HG03439 (cell line): Measurements from ENCODE around the gene RFX1.
A peak's percentile ranks its signal among the peaks of the same experiment; 100 is the strongest.
"Not testable (repeated sequence)": the region's sequence is repeated elsewhere in the genome, so short reads cannot be mapped to it uniquely, and the experiment has no call there.

Experiments used
- ATAC-seq: cut with Tn5 transposase; IDR thresholded peaks from one replicate; pipeline ENCODE4 v1.9.1; 2021; ENCODE audit warnings: mild to moderate bottlenecking, moderate library complexity; ENCODE audit not compliant: unreplicated experiment

The RFX1 gene

DNA sequence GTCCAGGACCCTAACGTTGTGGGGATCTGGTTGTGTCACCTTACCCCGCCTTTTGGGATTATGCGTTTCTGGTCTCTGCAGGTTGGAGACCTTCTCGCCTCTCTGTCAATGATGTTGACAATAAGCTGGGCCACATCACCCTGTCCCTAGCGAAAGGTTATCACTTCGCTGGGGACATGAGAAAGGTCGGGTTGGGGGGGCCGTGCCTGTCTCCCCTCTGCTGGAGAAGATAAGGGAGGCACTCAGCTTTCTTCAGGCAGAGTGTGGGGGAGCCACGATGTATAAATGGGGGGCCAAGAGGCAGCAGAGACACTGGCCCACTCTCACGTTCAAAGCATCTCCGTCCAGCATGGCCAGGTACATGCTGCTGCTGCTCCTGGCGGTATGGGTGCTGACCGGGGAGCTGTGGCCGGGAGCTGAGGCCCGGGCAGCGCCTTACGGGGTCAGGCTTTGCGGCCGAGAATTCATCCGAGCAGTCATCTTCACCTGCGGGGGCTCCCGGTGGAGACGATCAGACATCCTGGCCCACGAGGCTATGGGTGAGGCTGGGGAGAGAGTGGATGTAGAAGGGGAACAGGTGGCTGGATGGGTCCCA lies 21.8 kb upstream of the RFX1 start, which contains the start of gene RLN3:
Gene RLN3, plus strand, starts transcription at position 293 of the 595 bp plus-strand sequence. Its CDS starts 57 bp downstream, at position 350.
- ATAC-seq = no peak

DNA sequence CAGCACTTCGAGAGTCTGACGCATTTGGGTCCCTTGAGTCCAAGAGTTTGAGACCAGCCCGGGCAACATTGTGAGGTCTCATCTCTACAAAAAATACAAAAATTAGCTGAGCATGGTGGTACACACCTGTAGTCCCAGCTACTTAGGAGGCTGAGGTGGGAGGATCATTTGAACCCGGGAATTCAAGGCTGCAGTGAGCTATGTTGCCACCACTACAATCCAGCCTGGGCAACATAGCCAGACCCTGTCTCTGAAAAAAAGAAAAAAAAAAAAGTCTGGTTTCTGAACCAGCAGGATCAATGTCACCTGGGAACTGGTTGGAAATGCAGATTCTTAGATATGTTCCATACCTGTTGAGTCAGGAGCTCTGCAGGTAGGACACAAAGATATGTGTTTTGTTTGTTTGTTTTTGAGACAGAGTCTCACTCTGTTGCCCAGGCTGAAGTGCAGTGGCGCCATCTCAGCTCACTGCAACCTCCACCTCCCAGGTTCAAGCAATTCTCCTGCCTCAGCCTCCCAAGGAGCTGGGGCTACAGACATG lies 20.6 kb upstream of the RFX1 start:
- not testable (repeated sequence) for ATAC-seq

DNA sequence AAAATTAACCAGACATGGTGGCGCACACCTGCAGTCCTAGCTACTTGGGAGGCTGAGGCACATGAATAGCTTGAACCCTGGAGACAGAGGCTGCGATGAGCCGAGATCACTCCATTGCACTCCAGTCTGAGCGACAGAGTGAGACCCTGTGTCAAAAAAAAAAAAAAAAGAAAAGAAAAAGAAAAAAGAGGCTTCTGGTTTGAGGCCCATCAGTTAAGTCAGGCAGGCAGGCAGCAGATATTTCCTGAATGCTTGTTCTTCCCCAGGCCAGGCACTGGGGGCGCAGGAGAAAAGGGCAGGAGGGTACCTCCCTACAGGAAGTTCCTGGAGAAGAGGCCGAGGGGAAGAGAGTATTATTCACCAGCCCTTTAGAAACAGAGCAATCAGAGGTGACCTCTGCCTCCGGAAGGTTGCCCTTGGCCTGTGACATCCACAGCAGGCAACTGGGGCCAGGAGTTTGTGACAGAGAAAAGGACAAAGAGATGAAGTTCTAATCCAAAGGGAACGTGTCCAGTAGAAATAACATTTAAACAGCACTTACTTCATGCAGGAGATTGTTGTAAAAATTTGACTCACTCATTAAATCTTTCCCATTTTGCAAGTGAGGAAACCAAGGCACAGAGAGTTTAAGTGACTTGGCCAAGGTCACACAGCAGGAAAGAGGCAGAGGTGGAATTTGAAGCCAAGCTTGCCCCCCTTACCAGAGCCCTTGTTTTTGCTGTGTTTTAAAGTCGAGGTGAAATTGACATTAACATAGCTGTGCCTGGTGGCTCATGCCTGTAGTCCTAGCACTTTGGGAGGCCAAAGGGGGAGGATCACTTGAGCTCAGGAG lies 17.5 kb upstream of the RFX1 start:
- no peak for ATAC-seq

DNA sequence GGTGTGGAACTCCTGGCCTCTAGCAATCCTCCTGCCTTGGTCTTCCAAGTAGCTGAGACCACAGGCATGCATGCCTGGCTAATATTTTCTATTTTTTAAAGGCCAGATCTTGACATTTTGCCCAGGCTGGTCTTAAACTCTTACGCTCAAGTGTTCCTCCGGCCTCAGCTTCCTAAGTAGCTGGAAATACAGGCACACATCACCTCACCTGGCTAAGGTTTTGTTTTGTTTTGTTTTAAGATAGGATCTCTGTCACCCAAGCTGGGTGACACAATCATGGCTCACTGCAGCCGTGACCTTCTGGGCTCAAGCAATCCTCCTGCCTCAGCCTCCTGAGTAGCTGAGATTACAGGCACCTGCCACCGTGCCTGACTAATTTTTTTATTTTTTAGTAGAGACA lies 16.3 kb upstream of the RFX1 start:
- no peak for ATAC-seq

DNA sequence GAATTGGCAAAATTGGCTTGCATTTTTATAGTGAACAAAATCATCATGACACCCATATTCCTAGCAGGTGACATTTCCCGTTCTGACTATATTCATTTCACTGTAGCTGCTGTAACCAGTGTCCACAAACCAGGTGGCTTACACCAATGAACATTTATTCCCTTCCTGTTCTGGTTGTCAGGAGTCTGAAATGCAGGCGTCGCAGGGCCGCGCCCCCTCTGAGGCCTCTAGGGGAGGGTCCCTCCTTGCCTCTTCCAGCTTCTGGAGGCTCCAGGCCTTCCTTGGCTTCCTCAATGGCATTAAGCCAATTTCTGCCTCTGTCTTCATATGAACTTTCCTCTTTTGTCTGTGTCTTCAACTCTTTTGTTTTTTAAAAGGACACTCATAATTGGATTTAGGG lies 15.4 kb upstream of the RFX1 start:
- no peak for ATAC-seq

DNA sequence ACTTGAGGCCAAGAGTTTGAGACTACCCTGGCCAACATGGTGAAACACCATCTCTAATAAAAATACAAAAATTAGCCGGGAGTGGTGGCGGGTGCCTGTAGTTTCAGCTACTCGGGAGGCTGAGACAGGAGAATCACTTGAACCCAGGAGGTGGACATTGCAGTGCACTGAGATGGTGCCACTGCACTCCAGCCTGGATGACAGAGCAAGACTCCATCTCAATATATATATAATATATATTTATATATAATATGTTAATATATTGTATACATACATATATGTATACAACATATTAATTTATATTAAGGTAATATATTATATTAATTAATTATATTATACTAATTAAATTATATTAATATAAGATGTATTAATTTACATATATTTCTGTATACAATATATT lies 13.6 kb upstream of the RFX1 start:
- ATAC-seq = not testable (repeated sequence)

DNA sequence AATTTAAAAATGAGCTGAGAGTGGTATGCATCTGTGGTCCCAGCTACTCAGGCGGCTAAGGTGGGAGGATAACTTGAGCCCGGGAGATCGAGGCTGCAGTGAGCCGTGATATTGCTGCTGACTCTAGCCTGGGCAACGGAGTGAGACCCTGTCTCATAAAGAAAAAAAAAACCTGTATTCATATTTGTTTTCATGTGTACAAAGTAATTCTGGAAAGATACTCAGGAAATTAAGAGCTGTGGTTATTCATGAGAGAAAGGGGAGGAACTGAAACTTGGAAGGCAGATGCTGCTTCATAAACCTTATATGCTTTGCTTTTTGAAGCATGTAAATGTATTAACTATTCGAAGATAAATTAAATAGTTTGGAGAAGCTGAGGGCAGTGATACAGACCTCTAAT lies 13.0 kb upstream of the RFX1 start:
- ATAC-seq = no peak

DNA sequence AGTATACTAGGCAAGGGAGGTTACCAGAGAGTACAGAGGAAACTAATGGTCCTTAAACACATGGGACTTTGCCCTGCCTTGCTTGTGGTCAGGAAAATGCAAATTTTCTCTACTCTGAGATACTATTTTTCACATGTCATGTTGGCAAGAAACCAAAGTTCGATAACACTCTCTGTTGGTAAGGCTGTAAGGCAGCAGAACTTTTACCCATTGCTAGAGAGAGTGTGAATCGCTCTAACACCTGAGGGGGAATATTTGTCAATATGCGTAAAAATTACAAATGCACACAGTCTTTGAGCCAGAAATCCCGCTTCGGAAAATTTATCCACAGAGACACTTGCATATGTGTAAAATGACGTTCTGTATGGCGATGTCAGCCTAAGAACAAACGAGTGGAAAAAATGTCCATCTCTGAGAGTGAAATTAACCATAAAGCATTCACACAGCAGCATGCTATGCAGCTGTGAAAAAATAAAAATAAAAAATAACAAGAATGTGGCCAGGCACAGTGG lies 9.5 kb upstream of the RFX1 start:
- ATAC-seq = peak; percentile 70

DNA sequence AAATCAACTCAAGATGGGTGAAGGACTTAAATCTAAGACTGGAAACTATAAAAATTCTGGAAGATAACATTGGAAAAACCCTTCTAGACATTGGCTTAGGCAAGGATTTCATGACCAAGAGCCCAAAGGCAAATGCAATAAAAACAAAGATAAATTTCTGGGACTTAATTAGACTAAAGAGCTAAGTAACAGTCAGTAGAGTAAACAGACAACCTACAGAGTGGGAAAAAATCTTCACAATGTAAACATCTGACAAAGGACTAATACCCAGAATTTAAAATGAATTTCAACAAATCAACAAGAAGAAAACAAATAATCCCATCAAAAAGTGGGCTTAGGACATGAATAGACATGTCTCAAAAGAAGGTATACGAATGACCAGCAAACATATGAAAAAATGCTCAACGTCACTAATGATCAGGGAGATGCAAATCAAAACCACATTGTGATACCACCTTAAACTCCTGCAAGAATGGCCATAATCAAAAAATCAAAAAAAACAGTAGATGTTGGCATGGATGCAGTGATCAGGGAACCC lies 6.3 kb upstream of the RFX1 start:
- no peak for ATAC-seq

DNA sequence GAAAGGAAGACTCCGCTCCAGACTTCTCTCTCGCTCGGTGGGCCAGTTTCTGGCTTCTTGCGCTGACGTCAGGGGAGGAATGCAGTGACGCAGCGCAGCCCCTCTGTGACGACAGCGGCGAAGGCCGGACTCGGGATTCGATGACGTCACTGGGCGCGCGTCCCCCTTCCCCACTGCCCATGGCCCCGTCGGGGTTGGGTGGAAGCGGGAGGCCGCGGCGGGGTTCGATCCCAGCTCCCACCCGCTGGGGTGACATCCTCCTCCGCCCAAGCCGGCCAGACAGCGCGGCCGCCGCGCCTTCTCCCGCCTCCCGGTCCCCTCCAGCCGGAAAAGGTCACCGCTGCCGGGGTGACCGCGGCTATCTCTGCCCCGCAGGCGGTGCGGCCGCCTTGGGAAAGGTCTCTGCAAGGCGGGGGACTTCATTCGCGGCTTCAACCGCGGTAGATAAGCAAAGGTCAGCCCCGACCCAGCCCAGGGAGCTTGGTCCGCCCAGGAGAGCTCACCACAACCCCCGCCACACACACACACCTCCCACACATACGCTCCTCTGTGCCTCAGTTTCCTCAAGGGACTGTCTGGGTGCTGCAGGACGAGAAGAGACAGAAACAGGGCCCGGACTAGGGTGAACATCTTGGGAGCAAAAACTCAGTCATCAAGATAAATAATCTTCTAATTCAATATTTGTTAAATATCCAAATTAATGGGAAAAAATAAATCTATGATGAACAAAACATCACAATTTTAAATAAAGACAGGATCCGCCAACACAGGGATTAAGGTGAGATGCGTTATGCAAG lies 844 bp upstream of the RFX1 start:
- ATAC-seq = peak; percentile 45

DNA sequence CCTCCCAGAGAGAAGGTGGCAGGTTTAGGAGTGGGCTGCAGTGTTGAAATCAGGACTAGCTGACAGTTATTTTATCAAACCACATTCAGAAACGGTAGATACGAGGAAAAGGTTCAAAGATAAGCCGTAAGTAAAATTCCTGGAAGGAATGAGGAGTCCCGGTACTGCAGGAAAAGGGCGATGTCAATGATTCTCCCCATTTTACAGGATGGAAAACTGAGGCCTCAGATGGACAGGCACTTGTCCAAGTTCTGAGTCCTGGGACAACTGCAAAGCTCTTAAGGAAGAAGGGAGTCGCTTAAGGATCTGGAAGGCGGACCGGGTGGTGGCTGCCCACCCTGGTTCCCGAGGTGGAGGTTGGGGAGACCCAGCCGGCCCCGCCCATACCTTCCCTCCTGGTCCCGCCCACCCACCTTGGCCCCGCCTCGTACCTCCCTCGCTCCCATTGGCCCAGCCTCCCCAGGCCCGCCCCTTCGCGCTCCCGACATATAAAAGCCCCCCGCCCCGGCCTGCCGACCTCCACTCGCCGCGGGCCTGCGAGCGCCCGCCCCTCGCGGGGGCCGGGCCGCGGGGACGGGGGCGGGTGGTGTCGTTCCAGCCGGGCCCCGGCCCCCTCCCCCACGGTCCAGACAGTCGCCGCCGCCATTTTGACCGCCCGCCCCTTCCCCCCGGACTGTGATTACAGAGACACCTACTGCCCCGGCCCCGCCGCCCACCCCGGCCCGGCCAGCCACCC lies 603 bp downstream of the RFX1 start:
- peak; percentile 43 for ATAC-seq

DNA sequence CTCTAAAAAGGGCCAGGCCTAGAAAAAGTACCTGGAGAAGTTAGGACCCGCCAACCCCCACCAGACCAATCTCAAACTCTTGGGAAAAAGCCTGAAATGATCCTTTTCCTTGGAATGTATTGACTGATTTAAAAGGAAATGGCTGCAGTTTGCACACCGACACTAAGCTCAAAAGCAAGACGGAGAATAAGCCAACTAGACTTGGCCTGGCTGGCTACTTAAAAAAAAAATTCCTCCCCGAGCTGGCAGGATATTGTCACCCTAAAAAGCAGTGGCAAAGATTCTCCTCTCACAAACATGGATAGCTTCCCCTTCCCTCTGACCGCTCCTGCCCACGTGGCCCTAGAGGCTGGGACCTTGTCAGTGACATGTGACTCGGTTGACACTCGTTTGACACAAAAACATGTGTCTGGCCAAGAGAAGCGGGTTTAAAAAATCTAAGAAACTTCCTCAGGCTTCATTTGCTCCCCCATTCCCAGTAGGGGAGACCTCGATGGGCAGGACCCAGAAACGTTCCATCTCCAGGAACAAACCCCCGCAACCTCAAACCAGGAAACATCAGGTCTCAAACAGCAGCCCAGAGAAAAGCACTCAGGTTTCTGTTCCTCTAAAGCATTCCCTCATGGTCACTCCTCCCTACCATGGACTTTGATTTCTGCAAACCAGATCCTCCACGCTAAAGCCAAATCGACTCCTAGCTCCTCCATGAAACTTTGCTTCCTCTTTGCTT lies 1.3 kb downstream of the RFX1 start:
- no peak for ATAC-seq

DNA sequence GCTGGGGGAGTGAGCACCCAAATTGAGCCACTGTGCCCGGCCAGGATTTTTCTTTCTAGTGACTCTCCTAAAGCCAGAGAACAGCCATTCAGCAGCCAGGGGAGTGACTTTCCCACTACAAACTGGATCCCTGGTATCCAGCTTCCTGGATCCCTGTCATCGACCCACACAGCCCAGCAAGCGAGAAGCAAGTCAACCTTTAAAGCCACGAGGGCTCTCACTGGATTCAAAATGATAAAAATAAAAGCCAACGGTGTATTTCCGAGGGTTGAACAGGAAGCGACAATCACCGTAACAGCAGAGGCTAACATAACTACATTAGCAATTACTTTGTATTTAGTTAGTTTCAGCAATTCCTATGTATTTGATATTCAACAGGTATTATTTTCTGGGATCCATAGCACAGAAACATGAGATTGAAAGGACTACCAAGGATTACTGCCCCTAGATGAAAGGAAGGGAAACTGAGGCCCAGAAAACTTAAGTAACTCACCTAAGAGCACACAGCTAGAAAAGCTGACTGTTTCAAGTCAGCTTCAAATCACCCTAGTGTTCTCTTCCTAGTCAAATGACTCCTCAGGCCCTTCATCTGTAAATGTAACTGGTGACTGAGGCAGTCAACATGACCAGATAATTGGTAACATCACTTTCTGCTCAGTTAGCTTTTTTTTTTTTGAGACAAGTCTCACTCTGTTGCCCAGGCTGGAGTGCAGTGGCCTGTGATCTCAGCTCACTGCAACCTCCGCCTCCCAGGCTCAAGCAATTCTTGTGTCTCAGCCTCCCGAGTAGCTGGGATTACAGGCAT lies 2.7 kb downstream of the RFX1 start:
- no peak for ATAC-seq

DNA sequence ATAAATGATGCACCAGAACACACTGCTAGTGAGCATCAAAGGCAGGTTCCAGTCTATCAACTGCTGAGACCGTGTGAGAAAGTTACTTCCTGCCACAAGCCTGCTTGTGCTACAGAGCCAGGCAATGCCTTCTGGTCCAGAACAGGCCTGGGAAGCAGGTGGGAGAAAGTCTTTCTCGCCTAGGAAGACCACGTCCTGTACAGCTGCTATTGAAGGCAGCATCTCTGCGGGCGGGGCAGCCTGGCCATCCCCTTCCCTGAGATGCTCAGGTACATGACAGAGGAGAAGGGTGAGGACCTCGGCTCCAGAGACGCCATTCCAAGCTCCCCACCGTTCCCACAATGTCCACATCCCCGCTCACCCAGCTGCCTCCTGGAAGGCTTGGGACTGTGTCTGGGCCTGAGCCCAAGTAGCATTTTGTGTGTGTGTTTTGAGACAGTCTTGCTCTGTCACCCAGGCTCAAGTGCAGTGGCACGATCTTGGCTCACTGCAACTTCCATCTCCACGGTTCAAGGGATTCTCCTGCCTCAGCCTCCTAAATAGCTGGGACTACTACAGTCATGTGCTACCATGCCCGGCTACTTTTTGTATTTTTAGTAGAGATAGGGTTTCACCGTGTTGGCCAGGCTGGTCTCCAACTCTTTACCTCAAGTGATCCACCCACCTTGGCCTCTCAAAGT lies 3.4 kb downstream of the RFX1 start:
- ATAC-seq = no peak

DNA sequence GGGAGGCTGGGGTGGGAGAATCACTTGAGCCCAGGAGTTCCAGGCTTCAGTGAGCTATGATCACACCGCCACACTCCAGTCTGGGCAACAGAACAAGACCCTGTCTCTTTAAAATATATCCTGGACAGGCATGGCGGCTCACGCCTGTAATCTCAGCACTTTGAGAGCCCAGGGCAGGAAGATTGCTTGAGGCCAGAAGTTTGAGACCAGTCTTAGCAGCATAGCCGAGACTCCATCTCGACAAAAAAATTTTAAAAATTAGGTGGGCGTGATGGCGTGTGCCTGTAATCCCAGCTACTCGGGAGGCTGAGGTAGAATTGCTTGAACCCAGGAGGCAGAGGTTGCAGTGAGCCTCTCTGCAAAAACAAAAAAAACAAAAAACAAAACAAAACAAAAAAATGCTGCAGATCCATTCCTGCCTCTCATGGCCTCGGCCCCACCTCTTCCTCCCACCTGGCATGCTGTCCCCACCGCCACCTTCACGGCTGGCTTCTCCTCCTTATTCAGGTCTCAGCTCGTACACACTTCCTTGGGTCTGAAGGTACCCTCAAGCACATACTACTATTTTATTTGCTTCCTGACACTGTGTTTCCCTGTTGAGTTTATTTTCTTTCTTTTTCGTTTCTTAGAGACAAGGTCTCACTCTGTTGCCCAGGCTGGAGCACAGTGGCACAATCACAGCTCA lies 5.3 kb downstream of the RFX1 start:
- no peak for ATAC-seq

DNA sequence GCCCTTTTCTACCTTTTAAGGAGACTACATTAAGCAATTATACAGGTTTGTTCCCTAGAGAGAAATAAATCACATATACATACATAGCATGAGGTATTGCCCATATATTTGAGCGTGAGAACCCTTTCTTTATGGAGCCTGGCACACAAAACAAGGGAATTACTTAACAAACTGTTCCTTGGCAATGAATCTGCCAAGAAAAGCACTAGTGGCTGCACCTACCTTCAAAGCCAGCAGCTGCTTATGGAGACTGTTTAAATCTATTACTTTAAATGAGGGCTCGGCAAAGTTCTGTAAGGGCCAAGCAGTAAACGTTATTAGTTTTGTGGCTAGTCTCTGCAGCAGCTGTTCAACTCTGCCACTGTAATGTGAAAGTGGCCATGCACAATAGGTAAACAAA lies 7.0 kb downstream of the RFX1 start:
- ATAC-seq = no peak

DNA sequence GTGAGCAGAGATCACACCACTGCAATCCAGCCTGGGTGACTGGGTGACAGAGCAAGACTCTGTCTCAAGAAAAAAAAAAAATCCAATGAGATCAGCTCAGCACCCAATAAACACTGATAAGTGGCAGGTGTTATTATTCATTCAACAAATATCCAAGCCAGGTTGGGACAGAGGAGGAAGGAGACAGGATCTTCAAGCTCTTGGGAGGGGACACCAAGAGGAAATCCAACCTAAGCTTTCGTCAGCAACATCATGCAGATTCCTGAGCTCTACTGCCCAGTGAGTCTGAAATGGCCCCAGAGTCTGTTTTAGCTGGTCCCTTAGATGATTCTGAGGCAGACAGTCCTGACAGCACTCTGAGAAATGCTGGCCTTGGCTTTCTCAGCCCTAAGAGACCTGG lies 7.7 kb downstream of the RFX1 start:
- ATAC-seq = no peak

DNA sequence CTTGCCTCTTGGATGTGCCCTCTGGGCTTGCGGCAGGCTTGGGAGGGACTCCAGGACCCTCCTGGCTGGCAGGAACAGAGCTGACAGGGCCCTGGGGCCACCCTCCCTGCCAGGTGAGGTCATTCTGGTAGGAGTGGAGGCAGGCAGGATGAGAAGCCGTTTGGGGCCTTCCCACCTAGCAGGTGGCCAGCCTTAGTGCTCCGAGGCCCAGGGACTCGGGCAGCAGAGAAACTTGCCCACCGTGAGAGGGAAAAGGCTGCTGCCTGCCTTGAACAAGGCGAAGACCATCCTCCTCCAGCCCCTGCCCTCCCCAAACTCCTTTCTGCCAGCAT lies 8.5 kb downstream of the RFX1 start:
- no peak for ATAC-seq
